HG03439 (cell line): Measurements from ENCODE around the gene GAREM2.
"Not testable (repeated sequence)": the region's sequence is repeated elsewhere in the genome, so short reads cannot be mapped to it uniquely, and the experiment has no call there.

ENCODE experiments used
- ATAC-seq: cut with Tn5 transposase; IDR thresholded peaks from one replicate; pipeline ENCODE4 v1.9.1; 2021; ENCODE audit warnings: mild to moderate bottlenecking, moderate library complexity; ENCODE audit not compliant: unreplicated experiment

Gene GAREM2

GRCh38 chr2:26172871-26173775 is at the start of gene GAREM2:
Gene GAREM2, plus strand, starts transcription at chr2:26173088. Its CDS starts 133 bp downstream, at chr2:26173221.
- no peak for ATAC-seq

- no peak for ATAC-seq
Measured at GRCh38 chr2:26123426-26123825, 49.5 kb upstream of the GAREM2 start.

GRCh38 chr2:26126074-26126473 is 46.8 kb upstream of the GAREM2 start:
- no peak for ATAC-seq

GRCh38 chr2:26128176-26128575 is 44.7 kb upstream of the GAREM2 start:
- no peak for ATAC-seq

GRCh38 chr2:26130763-26131162 is 42.1 kb upstream of the GAREM2 start:
- ATAC-seq, result no peak

GRCh38 chr2:26136451-26136850 is 36.4 kb upstream of the GAREM2 start:
- no peak for ATAC-seq

GRCh38 chr2:26139269-26140183 is 33.4 kb upstream of the GAREM2 start:
- ATAC-seq, result no peak

- ATAC-seq, result no peak
Measured at GRCh38 chr2:26141145-26141769, 31.6 kb upstream of the GAREM2 start.

- ATAC-seq, result no peak
Measured at GRCh38 chr2:26144031-26144430, 28.9 kb upstream of the GAREM2 start.

GRCh38 chr2:26144953-26145680 is 27.8 kb upstream of the GAREM2 start:
- ATAC-seq, result no peak

- no peak for ATAC-seq
Measured at GRCh38 chr2:26148501-26148900, 24.4 kb upstream of the GAREM2 start.

- no peak for ATAC-seq
Measured at GRCh38 chr2:26150243-26150642, 22.6 kb upstream of the GAREM2 start.

GRCh38 chr2:26157580-26157979 is 15.3 kb upstream of the GAREM2 start:
- no peak for ATAC-seq

GRCh38 chr2:26161926-26162325 is 11.0 kb upstream of the GAREM2 start:
- ATAC-seq, result no peak

GRCh38 chr2:26162963-26163362 is 9.9 kb upstream of the GAREM2 start:
- ATAC-seq, result no peak

GRCh38 chr2:26164231-26164630 is 8.7 kb upstream of the GAREM2 start:
- no peak for ATAC-seq

- no peak for ATAC-seq
Measured at GRCh38 chr2:26164641-26165211, 8.2 kb upstream of the GAREM2 start.

- ATAC-seq, result no peak
Measured at GRCh38 chr2:26165403-26165802, 7.5 kb upstream of the GAREM2 start.

GRCh38 chr2:26166541-26166940 is 6.3 kb upstream of the GAREM2 start:
- not testable (repeated sequence) for ATAC-seq

- ATAC-seq, result no peak
Measured at GRCh38 chr2:26168785-26169184, 4.1 kb upstream of the GAREM2 start.
